OCI-LY7 (cell line): ENCODE data around the gene KREMEN1. TPM values are rescaled to one million over a fixed set of nuclear protein-coding genes. Genes with fewer than 3 reads are reported as not detected.

Experiments used
- BruUV-seq: library from RNA; stranded (reverse); fragments of 400-500 nt; replicated peaks from 2 replicates; lab custom pipeline; 2021; lab: Mats Ljungman, UMichigan
- CTCF ChIA-PET: fragments of 300-600 bp; sonication (Branson Sonifier 250); formaldehyde crosslinking; loops from one replicate; lab custom pipeline; 2022; ENCODE audit warnings: antibody characterized with exemption; ENCODE audit not compliant: unreplicated experiment; lab: Charles Lee
- POLR2A ChIA-PET: fragments of 300-600 bp; sonication (Branson Sonifier 250); formaldehyde crosslinking; loops from one replicate; lab custom pipeline; 2022; ENCODE audit warnings: antibody characterized with exemption; lab: Charles Lee
- DNase-seq: peaks from one replicate; pipeline ENCODE4 v3.0.0-alpha.2; 2015; ENCODE audit warnings: low spot score
- H2AFZ ChIP-seq: fragments of 200-600 bp; sonication (generic), shearing (Covaris generic); 2 replicates; pipeline ENCODE4 v1.6.1; 2014; ENCODE audit warnings: mild to moderate bottlenecking, antibody characterized with exemption, low read length, moderate library complexity
- H3K27ac ChIP-seq: fragments of 200-600 bp; sonication (generic); 2 replicates; pipeline ENCODE4 v1.5.1; 2014; ENCODE audit warnings: mixed run types, low read depth, mild to moderate bottlenecking, moderate library complexity, low read length, inconsistent platforms; ENCODE audit not compliant: poor library complexity, severe bottlenecking
- H3K36me3 ChIP-seq: fragments of 200-600 bp; sonication (generic); 2 replicates; pipeline ENCODE4 v1.6.1; 2014; ENCODE audit warnings: mild to moderate bottlenecking, antibody characterized with exemption, low read length, moderate library complexity, mixed read lengths; ENCODE audit not compliant: insufficient read depth
- H3K4me1 ChIP-seq: fragments of 200-600 bp; sonication (generic); 2 replicates; pipeline ENCODE4 v1.5.1; 2014; ENCODE audit warnings: mild to moderate bottlenecking, low read length; ENCODE audit not compliant: insufficient read depth, poor library complexity, severe bottlenecking
- H3K4me2 ChIP-seq: fragments of 200-600 bp; sonication (generic); 2 replicates; pipeline ENCODE4 v1.6.1; 2014; ENCODE audit warnings: mild to moderate bottlenecking, low read length
- H3K4me3 ChIP-seq: fragments of 200-600 bp; sonication (generic); 2 replicates; pipeline ENCODE4 v1.5.1; 2014; ENCODE audit warnings: mild to moderate bottlenecking, low read depth, low read length; ENCODE audit not compliant: poor library complexity, severe bottlenecking
- H3K79me2 ChIP-seq: fragments of 200-600 bp; sonication (generic); 2 replicates; pipeline ENCODE4 v1.6.1; 2016; ENCODE audit warnings: low read depth, mild to moderate bottlenecking, low read length, moderate library complexity, mixed read lengths; ENCODE audit not compliant: insufficient read depth
- H3K9me2 ChIP-seq: fragments of 200-600 bp; sonication (generic); 2 replicates; pipeline ENCODE4 v1.6.1; 2016; ENCODE audit warnings: mild to moderate bottlenecking, low read length, mixed read lengths; ENCODE audit not compliant: insufficient read depth
- H3K9me3 ChIP-seq: fragments of 200-600 bp; sonication (generic); 2 replicates; pipeline ENCODE4 v1.6.1; 2014; ENCODE audit warnings: mild to moderate bottlenecking, mixed run types, low read length, mixed read lengths
- H4K20me1 ChIP-seq: fragments of 200-600 bp; sonication (generic); 2 replicates; pipeline ENCODE4 v1.6.1; 2014; ENCODE audit warnings: mild to moderate bottlenecking, antibody characterized with exemption, low read length, moderate library complexity, mixed read lengths; ENCODE audit not compliant: insufficient read depth
- EZH2phosphoT487 ChIP-seq: fragments of 200-600 bp; sonication (generic); IDR thresholded peaks from 2 replicates; pipeline ENCODE4 v1.6.1; 2018; ENCODE audit warnings: low read depth, borderline replicate concordance, mild to moderate bottlenecking, mixed run types, antibody characterized with exemption, low read length, moderate library complexity, mixed read lengths
- intact Hi-C: fragments of 100-400 bp; cut with micrococcal nuclease; formaldehyde crosslinking; loops from one replicate; pipeline ENCODE4 v1.10.0; 2022; ENCODE audit not compliant: unreplicated experiment
- total RNA-seq, 2 experiments: library from RNA; depleted of rRNA in 1 of 2; stranded (reverse); fragments of >200 nt in 1 of 2; shearing (Covaris generic) in 1 of 2; gene quantifications; 2 replicates each; pipeline ENCODE4 v1.2.3, GENCODE V29; 2014 to 2022
- TF ChIP-seq, protein P1 (sequence below): fragments of 200-600 bp; sonication (generic); conservative IDR thresholded peaks from 2 replicates; pipeline ENCODE4 v1.5.1; 2014; ENCODE audit warnings: mild to moderate bottlenecking, antibody characterized with exemption, low read length, moderate library complexity, mixed read lengths

Gene KREMEN1
- total RNA-seq, 2 experiments from 2014 or later, result not detected

DNA sequence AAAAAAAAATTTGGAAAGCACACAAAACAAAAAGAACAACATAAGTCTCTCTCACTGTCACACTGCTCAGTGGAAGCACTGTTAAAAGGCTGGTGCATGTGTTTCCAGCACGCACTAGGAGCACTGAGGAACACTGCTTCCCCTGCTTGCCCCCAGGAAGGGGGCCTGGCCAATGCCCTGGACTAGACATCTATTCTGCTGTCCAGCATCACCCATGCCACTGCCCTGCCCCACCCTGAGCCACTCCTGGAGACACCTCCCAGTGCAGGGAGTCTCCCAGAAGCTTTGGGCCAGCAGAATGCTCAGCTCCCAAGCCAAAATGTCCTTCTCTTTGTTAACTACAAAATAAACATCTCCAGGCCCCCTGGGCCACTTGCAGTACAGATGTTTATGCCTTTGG is 83.1 kb downstream of the KREMEN1 start:
- Histone ChIP-seq H3K4me3 (no peak overlapping the region), H2AFZ (no peak overlapping the region), H3K9me2 (no peaks in the 10 kb centered on the region), H3K9me3 (no peaks in the 10 kb centered on the region), H3K36me3 (no peaks in the 10 kb centered on the region), H4K20me1 (no peaks in the 10 kb centered on the region; the same call in 1 of the 2 replicates), H3K79me2 (no peaks in the 10 kb centered on the region), H3K4me1 (no peaks in the 10 kb centered on the region), H3K4me2 (no peak overlapping the region), H3K27ac (no peak overlapping the region)
- intact Hi-C loops, result no loop called here
- no TSS peak for BruUV-seq
- no peak for DNase-seq
- CTCF ChIA-PET, result no interaction called here
- POLR2A ChIA-PET, result no interaction called here
- TF ChIP-seq EZH2phosphoT487, result no peak
- TF ChIP-seq, protein P1, sequence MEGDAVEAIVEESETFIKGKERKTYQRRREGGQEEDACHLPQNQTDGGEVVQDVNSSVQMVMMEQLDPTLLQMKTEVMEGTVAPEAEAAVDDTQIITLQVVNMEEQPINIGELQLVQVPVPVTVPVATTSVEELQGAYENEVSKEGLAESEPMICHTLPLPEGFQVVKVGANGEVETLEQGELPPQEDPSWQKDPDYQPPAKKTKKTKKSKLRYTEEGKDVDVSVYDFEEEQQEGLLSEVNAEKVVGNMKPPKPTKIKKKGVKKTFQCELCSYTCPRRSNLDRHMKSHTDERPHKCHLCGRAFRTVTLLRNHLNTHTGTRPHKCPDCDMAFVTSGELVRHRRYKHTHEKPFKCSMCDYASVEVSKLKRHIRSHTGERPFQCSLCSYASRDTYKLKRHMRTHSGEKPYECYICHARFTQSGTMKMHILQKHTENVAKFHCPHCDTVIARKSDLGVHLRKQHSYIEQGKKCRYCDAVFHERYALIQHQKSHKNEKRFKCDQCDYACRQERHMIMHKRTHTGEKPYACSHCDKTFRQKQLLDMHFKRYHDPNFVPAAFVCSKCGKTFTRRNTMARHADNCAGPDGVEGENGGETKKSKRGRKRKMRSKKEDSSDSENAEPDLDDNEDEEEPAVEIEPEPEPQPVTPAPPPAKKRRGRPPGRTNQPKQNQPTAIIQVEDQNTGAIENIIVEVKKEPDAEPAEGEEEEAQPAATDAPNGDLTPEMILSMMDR, result no peak

DNA sequence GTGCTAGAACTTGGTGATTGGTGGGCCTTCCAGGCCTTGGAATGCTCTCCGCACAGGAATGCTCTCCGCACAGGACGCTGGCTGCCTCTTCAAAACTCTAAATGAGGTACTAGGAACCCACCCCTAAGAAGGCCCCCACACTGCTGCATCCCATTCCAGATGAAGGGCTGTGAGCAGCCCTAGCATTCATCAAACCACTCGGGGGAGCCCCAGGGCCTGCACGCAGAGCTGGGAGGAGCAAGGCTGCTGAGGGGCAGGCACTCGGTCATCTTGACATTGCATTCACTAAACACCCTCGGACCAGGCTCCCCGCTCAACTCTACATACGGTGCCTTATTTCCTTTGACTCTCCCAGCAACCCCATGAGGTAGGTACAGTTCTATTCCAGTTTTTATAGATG is 83.7 kb downstream of the KREMEN1 start:
- intact Hi-C loops, result no loop called here
- Histone ChIP-seq H3K4me1 (no peaks in the 10 kb centered on the region), H3K9me3 (no peaks in the 10 kb centered on the region), H3K79me2 (no peaks in the 10 kb centered on the region), H3K9me2 (no peaks in the 10 kb centered on the region), H3K36me3 (no peaks in the 10 kb centered on the region), H2AFZ (no peak overlapping the region), H3K27ac (no peak overlapping the region), H3K4me2 (no peak overlapping the region), H4K20me1 (no peaks in the 10 kb centered on the region), H3K4me3 (no peak overlapping the region)
- POLR2A ChIA-PET, result no interaction called here
- CTCF ChIA-PET, result no interaction called here
- DNase-seq, result no peak
- no TSS peak for BruUV-seq
- TF ChIP-seq EZH2phosphoT487, result no peak
- TF ChIP-seq, protein P1, result 0 out of 2 replicates have a peak, but pooled peaks have one; percentile 15

DNA sequence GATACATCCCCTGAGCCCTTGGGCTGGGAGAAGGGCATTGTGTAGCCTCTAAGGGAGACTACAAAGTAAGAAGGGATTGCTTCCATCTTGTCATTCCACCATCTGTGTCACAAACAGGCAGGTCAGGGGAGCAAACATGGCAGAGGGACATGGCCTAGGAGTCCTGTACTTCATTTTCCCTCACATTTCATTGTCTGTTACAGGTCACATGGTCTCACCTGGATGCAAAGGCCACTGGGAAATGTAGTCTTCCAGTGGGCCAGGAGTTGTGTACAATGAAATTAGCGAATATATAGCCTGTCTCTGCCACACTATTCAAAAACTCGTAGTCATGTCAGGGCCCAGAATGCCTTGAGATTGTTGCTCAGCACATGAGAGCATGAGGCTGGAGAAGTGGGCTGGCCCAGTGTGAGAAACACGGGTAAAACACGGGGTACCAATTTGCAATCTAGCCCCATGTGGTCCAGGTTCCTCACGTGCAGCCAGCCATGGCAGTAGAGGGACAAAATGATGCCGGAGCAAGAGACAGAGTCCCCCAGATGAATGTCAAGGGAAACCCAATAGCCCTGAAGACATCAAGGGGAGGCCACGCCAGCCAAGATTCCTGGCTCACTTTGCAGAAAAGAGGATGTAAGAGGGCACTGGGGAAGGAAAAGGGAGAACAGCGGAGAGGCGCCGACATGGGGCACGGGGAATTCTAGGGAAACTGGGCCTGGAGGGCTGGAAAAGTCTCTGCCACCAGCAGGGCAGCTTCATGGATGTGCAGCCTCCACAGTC is 85.1 kb downstream of the KREMEN1 start:
- H3K27ac ChIP-seq, result no peak overlapping the region
- no peaks in the 10 kb centered on the region for H3K36me3 ChIP-seq
- H3K4me3 ChIP-seq, result no peak overlapping the region
- intact Hi-C loops, result no loop called here
- DNase-seq, result peak; percentile 17
- no peaks in the 10 kb centered on the region for H4K20me1 ChIP-seq
- no peaks in the 10 kb centered on the region for H3K4me1 ChIP-seq
- no peak overlapping the region for H3K4me2 ChIP-seq
- TF ChIP-seq, protein P1, result no peak
- no peak for TF ChIP-seq EZH2phosphoT487
- no peaks in the 10 kb centered on the region for H3K9me2 ChIP-seq
- ChIA-PET CTCF (no interaction called here), POLR2A (interaction anchor here (0.5 kb wide), 1 partner anchor 97 kb away, joined by 3 read pairs; the partner anchor contains the start of gene C22orf31)
- no TSS peak for BruUV-seq
- no peak overlapping the region for H2AFZ ChIP-seq
- H3K79me2 ChIP-seq, result no peaks in the 10 kb centered on the region
- H3K9me3 ChIP-seq, result no peaks in the 10 kb centered on the region
